Ramos (cell line): ENCODE measurements around the gene PRKCA.

Experiments used
- in situ Hi-C: fragments of 300-500 bp; cut with MboI; formaldehyde crosslinking; loops from one replicate; pipeline ENCODE4 v1.14.3; 2022; ENCODE audit warnings: low sequenced_read_pairs; ENCODE audit not compliant: unreplicated experiment

PRKCA gene

GRCh38 chr17:66733759-66734158 is 431.3 kb downstream of the PRKCA start:
- in situ Hi-C loops = no loop called here

- in situ Hi-C loops = no loop called here
Observed at GRCh38 chr17:66734186-66734943, 432.0 kb downstream of the PRKCA start.

DNA sequence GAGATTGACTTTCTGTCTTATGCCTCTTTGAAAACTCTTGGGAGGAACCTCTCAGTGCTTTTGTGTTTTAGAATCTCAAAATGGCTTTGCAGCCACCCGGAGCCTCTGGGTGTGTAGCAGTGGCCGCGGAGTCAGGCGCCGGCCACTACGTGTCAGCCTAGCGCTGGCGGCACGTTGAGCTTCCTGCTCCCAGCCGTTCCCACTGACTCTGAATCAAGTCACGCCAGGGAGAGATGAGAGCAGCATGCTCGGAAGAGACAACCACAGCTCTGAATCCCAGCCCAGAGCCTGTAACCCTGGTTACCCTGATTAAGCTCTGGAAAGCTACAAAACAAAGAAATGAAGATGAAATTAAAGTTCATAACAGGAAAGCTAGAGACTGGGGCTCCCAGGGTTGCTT is 435.1 kb downstream of the PRKCA start:
- in situ Hi-C loops = no loop called here

DNA sequence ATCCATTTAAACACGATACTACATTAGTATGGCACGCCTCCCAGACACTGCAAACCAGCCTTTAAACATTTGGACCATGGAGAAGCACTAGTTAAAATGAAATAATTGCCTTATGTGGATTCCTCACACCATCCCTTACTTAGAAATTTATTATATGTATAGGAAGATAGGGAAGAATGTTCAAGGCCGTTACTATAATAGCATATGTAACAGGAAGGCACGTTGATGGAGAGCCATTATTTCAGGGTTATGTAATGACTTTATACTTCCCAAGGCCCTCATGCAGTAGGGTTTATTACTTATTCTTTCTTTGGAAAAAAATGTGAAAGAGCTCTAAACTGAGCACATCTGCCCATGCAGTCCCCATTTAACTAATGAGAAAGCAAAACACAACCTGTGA is 435.9 kb downstream of the PRKCA start:
- in situ Hi-C loops = no loop called here

DNA sequence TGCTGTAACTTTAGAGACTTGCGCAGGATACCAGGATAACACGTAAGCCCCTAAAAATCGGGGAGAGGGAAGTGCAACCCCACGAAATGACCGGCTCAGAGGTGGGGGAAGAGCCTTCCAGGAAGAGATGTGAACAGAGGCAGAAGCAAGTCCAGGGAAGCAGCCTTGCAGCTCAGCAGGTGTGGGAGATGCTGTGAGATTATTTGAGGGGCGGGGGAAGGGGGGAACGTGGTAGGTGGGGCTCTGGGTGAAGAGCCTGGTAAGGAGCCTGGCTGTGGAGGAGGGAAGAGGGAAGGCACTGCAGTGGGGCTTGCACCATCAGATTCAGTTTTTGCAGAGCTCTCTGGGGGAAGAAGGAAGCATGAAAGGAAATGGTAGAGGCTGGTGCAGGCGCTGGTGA is 437.1 kb downstream of the PRKCA start:
- in situ Hi-C loops = no loop called here

- in situ Hi-C loops = no loop called here
Observed at GRCh38 chr17:66740226-66740625, 437.8 kb downstream of the PRKCA start.

DNA sequence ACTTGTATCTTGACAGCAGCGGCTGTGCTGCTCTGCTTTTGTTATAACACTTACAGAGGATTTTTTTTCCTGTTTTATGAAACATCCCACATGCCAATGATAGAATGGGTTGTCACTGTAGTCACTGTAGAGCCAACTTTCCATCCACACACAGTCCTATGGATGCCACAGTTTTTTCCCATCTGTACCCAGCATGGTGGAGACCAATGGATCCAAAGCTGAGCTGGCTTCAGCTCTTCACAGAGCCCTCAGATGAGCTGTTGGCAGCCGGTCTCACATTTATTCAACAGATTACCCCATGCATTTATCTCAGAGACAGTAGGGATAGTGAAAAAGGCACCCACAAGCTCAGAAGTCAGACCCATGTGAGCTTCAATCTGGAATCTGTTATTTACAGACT is 441.1 kb downstream of the PRKCA start:
- in situ Hi-C loops = no loop called here

DNA sequence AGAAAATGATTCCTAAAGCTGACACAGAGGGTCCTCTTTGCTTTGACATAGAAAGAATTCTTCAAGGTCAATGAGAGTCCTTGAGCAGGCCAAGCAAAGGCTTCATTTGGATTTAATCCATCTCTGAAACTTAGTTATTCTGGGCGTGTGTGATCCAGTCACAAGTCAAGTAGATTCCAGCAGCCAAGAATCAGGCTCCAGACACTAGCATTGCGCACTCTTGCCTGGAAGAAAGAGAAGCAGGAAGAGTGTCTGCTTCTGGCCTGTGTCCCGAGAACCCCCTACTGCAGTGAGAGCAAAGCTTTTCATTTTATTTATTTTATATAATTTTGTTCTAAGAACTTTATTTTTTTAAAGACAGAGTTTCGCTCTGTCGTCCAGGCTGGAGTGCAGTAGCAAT is 444.3 kb downstream of the PRKCA start:
- in situ Hi-C loops = no loop called here

DNA sequence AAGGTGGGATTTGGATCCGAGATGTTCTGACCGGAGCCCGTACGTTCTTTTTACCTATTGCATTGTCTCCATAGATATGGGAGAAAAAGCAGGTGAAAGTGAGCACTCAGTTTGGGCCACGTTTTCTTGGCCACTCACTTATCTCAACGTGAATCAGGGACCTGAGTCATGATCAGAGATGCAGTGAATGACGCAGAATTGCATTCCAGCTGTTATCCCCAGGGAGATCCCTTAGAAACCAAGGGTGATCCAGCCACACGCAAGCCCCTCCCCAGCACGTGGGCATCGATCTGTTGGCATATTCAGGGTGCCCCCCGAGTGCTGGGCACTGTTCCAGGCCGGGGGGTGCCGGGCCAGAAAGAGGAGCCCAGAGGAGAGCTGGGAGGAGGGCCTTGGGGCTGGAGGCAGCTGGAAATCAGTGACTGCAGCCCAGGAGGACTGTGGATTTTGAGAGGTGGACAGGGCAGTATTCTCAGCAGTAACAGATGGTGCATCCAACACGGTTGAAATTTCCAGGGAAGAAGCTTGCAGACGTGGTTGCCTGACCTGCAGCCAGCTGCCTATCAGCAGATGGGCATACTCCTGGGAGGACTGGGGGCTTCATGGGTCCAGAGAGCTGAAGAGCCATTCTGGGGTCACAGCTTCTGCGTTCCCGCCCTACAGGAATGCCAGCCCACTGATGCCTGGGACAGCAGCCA is 445.3 kb downstream of the PRKCA start:
- in situ Hi-C loops = no loop called here

DNA sequence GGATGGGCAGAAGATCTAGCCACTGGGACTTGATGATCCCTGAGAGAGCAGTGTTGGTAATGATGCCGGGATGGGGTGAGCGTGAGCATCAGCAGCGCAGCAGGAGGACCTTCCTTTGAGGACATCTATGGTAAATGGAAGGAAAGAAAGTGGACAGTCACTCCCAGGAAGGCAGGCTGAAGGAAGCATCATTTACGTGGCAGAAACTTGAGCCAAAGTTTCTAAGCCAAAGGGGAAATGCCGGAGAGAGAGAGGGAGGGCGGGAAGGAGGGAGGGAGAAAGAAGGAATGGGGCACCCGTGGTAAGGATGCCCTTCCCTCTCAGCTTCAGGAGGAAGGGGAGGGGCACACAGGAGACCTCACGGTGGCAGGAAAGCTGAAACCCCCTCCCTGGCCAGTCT is 446.2 kb downstream of the PRKCA start:
- in situ Hi-C loops = no loop called here

DNA sequence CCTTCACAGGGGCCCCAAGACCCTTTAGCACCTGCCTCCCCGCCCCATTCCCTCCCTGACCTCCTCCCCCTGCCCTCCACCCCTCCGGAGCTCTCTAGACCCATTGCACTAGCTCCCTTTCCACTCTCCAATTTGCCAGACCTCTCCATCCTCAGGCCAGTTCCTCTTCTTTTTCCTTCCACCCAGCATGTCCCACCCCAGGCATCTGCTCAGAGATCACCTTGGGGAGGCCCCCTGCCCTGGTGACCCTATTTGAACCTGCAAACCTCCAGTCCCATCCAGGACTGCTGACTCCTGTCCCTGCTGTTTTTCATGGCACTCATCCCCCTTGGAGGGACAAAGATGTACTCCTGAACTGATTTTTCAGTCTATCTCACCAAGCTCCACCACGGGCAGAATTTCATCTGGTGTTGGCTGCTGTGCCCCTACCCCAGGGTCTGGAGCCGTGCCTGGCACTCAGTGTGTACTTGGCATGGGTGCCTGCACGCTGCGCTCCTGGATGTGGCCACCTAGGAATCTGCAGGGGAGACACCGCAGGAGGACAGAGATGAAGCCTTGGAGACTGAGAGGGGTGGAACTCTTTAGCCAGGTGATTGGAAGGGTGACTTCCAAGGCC is 446.9 kb downstream of the PRKCA start:
- in situ Hi-C loops = no loop called here

DNA sequence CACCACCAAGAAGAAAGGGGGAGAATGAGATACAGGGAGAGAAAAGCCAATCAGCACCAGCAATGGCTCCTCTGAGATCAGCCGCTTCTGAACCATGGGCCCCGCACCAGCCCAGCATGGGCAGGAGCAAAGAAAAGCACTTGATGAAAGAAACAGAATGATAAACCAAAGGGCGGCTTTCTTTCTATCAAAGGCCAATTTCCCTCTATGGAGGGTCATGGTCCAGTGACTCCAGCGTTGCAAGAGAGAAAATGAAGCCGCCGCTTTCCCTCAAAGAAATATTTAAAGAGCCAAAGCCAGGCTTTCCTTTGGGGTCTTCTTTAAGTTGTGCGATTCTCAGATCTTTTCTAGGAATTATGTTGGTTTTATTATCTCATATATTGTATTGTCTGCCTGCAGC is 447.7 kb downstream of the PRKCA start:
- in situ Hi-C loops = no loop called here

DNA sequence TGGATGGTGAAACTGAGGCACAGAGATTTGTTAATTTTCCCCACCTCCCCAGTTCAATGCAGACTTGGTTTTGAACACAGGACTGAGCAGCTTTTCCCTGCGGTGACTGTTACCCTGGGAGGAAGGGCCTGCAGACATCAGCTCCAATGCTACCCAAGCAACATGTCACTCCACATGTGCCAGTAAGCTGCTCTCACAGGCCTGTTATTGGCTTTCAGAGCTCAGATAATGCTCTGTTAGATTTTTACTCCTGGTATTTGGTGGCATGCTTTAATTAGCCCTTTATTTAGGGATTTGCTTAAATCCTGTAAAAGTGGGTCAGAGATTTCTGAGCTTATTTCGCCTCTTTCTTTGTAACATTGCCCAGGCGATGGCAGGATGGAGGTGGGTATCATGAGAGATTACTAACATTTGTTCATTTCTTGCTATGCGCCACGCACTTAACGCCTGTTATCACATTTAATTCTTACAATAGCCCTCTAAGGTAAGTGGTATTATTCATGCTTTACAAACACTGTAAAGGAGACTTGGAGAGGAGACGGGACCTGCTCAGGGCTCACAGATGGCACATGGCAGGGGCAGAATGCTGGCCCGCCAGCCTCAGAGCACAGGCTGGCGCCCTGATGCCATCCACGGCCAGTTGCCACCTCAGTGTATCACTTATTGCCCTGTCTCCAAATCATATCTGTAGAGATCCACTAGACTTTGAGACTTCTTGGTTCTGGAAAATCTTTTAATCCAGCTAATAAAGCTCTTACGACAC is 448.5 kb downstream of the PRKCA start:
- in situ Hi-C loops = no loop called here

DNA sequence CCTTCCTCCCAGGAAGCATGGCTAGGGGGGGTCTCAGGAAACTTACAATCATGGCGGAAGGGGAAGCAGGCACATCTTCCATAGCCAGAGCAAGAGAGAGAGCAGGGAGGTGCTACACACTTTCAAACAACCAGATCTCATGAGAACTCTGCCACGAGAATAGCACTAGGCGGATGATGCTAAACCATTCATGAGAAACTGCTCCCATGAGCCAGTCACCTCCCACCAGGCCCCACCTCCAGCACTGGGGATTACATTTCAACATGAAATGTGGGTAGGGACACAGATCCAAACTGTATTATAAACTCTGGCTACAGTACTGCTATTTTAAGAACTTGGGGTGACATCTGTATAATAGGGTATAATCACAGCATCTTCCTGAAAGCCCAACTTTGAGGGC is 449.4 kb downstream of the PRKCA start:
- in situ Hi-C loops = no loop called here

DNA sequence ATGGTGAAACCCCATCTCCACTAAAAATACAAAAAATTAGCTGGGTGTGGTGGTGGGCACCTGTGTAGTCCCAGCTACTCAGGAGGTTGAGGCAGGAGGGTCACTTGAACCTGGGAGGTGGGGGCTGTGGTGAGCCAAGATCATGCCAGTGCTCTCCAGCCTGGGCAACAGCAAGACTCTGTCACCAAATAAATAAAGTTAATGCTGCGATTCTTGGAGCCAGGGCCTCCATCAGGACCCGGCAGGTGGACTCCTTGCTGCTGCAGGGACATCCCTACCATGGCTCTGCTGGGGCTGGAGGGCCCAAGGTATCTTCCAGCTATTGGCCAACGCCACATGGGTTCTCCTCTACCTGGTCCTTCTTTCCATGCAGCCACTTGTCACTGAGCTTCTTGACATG is 450.0 kb downstream of the PRKCA start:
- in situ Hi-C loops = no loop called here

- in situ Hi-C loops = no loop called here
Observed at GRCh38 chr17:66753126-66753920, 450.9 kb downstream of the PRKCA start.

DNA sequence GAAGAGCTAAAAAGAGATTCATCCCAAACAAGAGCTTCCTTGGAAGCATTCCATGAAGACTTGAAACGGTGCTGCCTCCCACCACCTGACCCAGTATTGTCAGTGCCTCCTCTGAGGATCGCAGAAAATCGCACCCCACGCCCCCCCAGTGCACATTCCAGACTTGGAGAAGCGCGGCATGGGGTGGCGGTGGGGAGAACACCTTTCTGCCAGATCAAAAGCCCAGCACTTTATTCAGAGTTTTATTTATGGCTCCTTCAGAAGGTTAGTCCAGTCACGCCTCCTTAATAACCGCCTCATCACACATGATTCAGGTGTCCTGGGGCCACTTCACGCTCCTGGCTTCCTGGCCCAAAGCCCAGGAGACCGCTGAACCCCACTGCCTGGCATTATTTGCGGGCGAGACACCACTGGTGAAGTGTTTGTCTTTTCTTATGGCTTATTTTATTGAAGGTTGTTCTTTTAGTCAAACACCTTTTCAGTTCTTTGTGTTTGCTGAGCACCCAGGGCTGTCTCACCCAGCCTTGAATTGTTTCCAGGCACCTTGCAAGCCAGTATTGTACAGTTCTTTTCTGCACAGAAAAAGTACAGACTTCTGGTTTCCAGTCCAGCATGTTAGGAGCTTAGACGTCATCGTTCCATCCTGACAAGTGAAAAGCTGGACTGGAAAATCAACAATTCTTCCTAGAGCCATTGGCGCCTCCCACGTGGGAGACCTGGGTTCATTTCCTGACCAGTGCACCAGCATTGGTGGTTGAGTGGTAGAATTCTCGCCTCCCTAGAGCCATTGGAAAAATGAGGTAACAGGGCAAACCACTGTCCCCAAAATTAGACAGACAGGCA is 452.9 kb downstream of the PRKCA start:
- in situ Hi-C loops = no loop called here

DNA sequence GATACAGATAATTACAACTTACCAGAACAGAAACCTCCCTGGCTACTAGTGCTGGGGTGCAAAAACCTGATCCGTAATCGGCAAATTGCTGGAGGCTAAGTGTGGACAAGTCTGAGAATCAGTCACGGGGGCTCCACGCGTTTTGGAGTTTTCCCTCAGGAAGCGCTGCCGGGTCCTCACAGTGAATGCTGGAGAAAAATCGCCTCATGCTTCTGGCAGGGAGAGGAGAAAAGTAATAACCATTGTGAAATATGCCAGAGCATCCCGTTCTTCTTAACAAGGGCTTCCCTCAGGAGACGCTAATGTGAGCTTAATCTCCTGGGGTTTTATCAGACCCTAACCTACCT is 453.5 kb downstream of the PRKCA start:
- in situ Hi-C loops = no loop called here

- in situ Hi-C loops = no loop called here
Observed at GRCh38 chr17:66760324-66760723, 457.9 kb downstream of the PRKCA start.
